GM12878 (cell line): Measurements from ENCODE around the gene CCNY. TPM values are rescaled to one million over a fixed set of nuclear protein-coding genes. Genes with fewer than 3 reads are reported as not detected.

Experiments
- ATAC-seq: fragments of 200-7000 bp; cut with Tn5 transposase; 3 replicates; pipeline ENCODE4 v1.9.1; 2020; ENCODE audit warnings: mild to moderate bottlenecking, moderate library complexity
- BruUV-seq: library from RNA; stranded (reverse); fragments of 400-500 nt; replicated peaks from 2 replicates; lab custom pipeline; 2021; lab: Mats Ljungman, UMichigan
- CTCF ChIA-PET: fragments of 300-600 bp; sonication (Branson Sonifier 250); formaldehyde crosslinking; extraction: SDS; loops from one replicate; lab custom pipeline; 2021; ENCODE audit warnings: inconsistent platforms; lab: Yijun Ruan, JAX
- POLR2A ChIA-PET: fragments of 350-600 bp; formaldehyde crosslinking; extraction: SDS; loops from one replicate; lab custom pipeline; 2021; ENCODE audit warnings: inconsistent platforms; lab: Charles Lee
- RAD21 ChIA-PET: fragments of 300-600 bp; sonication (Branson Sonifier 250); formaldehyde crosslinking; loops from one replicate; lab custom pipeline; 2023; ENCODE audit warnings: antibody characterized with exemption; ENCODE audit not compliant: unreplicated experiment; lab: Charles Lee
- SMC1A ChIA-PET: fragments of 300-600 bp; sonication (Branson Sonifier 250); formaldehyde crosslinking; loops from one replicate; lab custom pipeline; 2023; ENCODE audit not compliant: unreplicated experiment, uncharacterized antibody; lab: Charles Lee
- DNase-seq: peaks from one replicate; pipeline ENCODE4 v3.0.0-alpha.2; 2011; ENCODE audit warnings: low read depth, low spot score
- FAIRE-seq: peaks from 3 replicates; lab custom pipeline; 2011; peaks lifted over from hg19 to GRCh38; lab: Jason Lieb, UNC
- H2AFZ ChIP-seq: 2 replicates; pipeline ENCODE4 v1.6.0; 2011; ENCODE audit warnings: low read depth, low read length, control low read depth; ENCODE audit not compliant: control insufficient read depth
- H3K27ac ChIP-seq: 2 replicates; pipeline ENCODE4 v1.5.1; 2011; ENCODE audit warnings: control low read depth; ENCODE audit not compliant: control insufficient read depth, insufficient read depth
- H3K27me3 ChIP-seq, 2 experiments: replicated peaks in 1 of 2; 2 replicates each; pipeline versions ENCODE4 v1.6.0 to v1.6.1; 2011; ENCODE audit warnings: low read length in 1 of 2; ENCODE audit not compliant: control insufficient read depth in 2 of 2, insufficient read depth in 2 of 2
- H3K36me3 ChIP-seq, 2 experiments: 2 replicates each; pipeline ENCODE4 v1.5.1; 2011; ENCODE audit warnings: low read length in 1 of 2; ENCODE audit not compliant: control insufficient read depth in 2 of 2, insufficient read depth in 2 of 2
- H3K4me1 ChIP-seq: 2 replicates; pipeline ENCODE4 v1.6.1; 2011; ENCODE audit warnings: mild to moderate bottlenecking, low read length, moderate library complexity, mixed read lengths; ENCODE audit not compliant: control insufficient read depth, insufficient read depth
- H3K4me2 ChIP-seq: 2 replicates; pipeline ENCODE4 v1.6.0; 2011; ENCODE audit warnings: control low read depth; ENCODE audit not compliant: control insufficient read depth, insufficient read depth
- H3K4me3 ChIP-seq: fragments of 200-600 bp; sonication (generic); 2 replicates; pipeline ENCODE4 v1.5.1; 2016
- H3K79me2 ChIP-seq: 2 replicates; pipeline ENCODE4 v1.6.0; 2011; ENCODE audit warnings: low read length; ENCODE audit not compliant: control insufficient read depth, insufficient read depth
- H3K9ac ChIP-seq: 2 replicates; pipeline ENCODE4 v1.8.0; 2011; ENCODE audit warnings: low read length, control low read depth, mixed read lengths; ENCODE audit not compliant: control insufficient read depth, insufficient read depth
- H3K9me3 ChIP-seq: replicated peaks from 3 replicates; pipeline ENCODE4 v1.5.1; 2011; ENCODE audit warnings: mild to moderate bottlenecking, low read length; ENCODE audit not compliant: control insufficient read depth, insufficient read depth
- H4K20me1 ChIP-seq: 2 replicates; pipeline ENCODE4 v1.6.0; 2011; ENCODE audit not compliant: control insufficient read depth, insufficient read depth
- E4F1 ChIP-seq: fragments of 450-650 bp; IDR thresholded peaks from 2 replicates; pipeline ENCODE4 v1.6.1; 2018; ENCODE audit warnings: borderline replicate concordance, mild to moderate bottlenecking; ENCODE audit not compliant: partially characterized antibody
- FOXM1 ChIP-seq: IDR thresholded peaks from 2 replicates; pipeline ENCODE4 v1.6.1; 2012; ENCODE audit warnings: low read depth, mild to moderate bottlenecking, inconsistent platforms, low read length, moderate library complexity
- HDAC2 ChIP-seq: fragments of 200-600 bp; sonication (generic); IDR thresholded peaks from 2 replicates; pipeline ENCODE4 v1.6.1; 2017
- LARP7 ChIP-seq: fragments of 450-650 bp; IDR thresholded peaks from 2 replicates; pipeline ENCODE4 v1.6.1; 2017; ENCODE audit warnings: mild to moderate bottlenecking
- MLLT1 ChIP-seq: fragments of 450-650 bp; IDR thresholded peaks from 2 replicates; pipeline ENCODE4 v1.6.1; 2016; ENCODE audit warnings: mild to moderate bottlenecking
- NFYA ChIP-seq: IDR thresholded peaks from 2 replicates; pipeline ENCODE4 v1.6.1; 2011; ENCODE audit warnings: low read depth, mild to moderate bottlenecking, low read length, improper control_type of control experiment, borderline replicate concordance
- RELA ChIP-seq: fragments of 450-650 bp; IDR thresholded peaks from 2 replicates; pipeline ENCODE4 v1.8.0; 2014; ENCODE audit warnings: borderline replicate concordance; ENCODE audit not compliant: partially characterized antibody
- TAF1 ChIP-seq: IDR thresholded peaks from 2 replicates; pipeline ENCODE4 v1.6.1; 2011; ENCODE audit warnings: mild to moderate bottlenecking, low read depth, low read length, borderline replicate concordance
- ZBTB11 ChIP-seq: fragments of 450-650 bp; formaldehyde crosslinking; IDR thresholded peaks from 2 replicates; pipeline ENCODE4 v1.5.0; 2022; ENCODE audit warnings: mild to moderate bottlenecking, missing genetic modification characterization
- ZNF622 ChIP-seq: fragments of 450-650 bp; IDR thresholded peaks from 2 replicates; pipeline ENCODE4 v1.6.1; 2017; ENCODE audit warnings: mild to moderate bottlenecking, inconsistent platforms
- WGBS: methylation state at CpG from one replicate; pipeline ENCODE4 v1.1.6; 2016; ENCODE audit warnings: low lambda C conversion rate; ENCODE audit not compliant: insufficient replicate concordance, insufficient coverage; ENCODE audit errors: missing lambda C conversion rate; 5-methylcytosine and 5-hydroxymethylcytosine counted together
- in situ Hi-C: fragments of 300-500 bp; cut with MboI; formaldehyde crosslinking; loops from 9 replicates; pipeline ENCODE4 v1.14.3; 2018; ENCODE audit warnings: mixed read lengths
- intact Hi-C: fragments of 100-400 bp; cut with micrococcal nuclease; formaldehyde crosslinking; loops from one replicate; pipeline ENCODE4 v1.14.2; 2022; ENCODE audit not compliant: unreplicated experiment
- polyA plus RNA-seq, 11 experiments: library from polyadenylated mRNA; depleted of rRNA in 4 of 11; unstranded in 6 of 11; stranded (reverse) in 5 of 11; fragments of >200 nt; fragmentation: Nextera tagmentation in 4 of 11; fragmentation: Illumina TruSeq in 1 of 11; extraction: Ambion mirVana in 4 of 11; extraction: Trizol in 1 of 11; gene quantifications; 1 replicate in 1 of 11; 2 replicates in 10 of 11; pipeline versions ENCODE4 v1.2.1 to v1.2.3, GENCODE V29; 2011 to 2016; ENCODE audit warnings: inconsistent platforms in 2 of 11, missing spikeins in 2 of 11, low read depth in 1 of 11
- total RNA-seq, 4 experiments: library from RNA; depleted of rRNA in 3 of 4; stranded (reverse); fragments of >200 nt in 3 of 4; fragmentation: Illumina TruSeq in 1 of 4; extraction: Trizol in 1 of 4; gene quantifications; 2 replicates each; pipeline versions ENCODE4 v1.2.1 to v1.2.3, GENCODE V29; 2013 to 2021

The CCNY gene
- total and polyA plus RNA-seq, 10 of the 15 experiments (the other 5 are each of a cell fraction or from before 2014, with no cell fraction given), result 3.6 to 50.0 (median 26.1) TPM

GRCh38 chr10:35412900-35413491, 76.7 kb downstream of the CCNY start (continued):
- TF ChIP-seq MLLT1, result no peak

- H3K36me3 ChIP-seq, result no peaks in the 10 kb centered on the region
- H3K79me2 ChIP-seq, result no peaks in the 10 kb centered on the region; the same call in 1 of the 2 replicates
- WGBS, result 86% methylated on average over 12 of the region's 12 CpGs
- POLR2A ChIA-PET, result interaction anchor here (0.6 kb wide), 1 partner anchor 80 kb away, joined by 4 read pairs; no protein-coding TSS in a partner anchor
- no peaks in the 10 kb centered on the region for H4K20me1 ChIP-seq
- no peaks in the 10 kb centered on the region for H3K9me3 ChIP-seq
- ATAC-seq (no peak), FAIRE-seq (no peak), DNase-seq (no peak)
- no peak overlapping the region for H3K9ac ChIP-seq
- H3K27me3 ChIP-seq, result no peaks in the 10 kb centered on the region
- H3K4me2 ChIP-seq, result no peak overlapping the region
- no peak overlapping the region for H3K27ac ChIP-seq
- in situ Hi-C loops (no loop called here), intact Hi-C loops (no loop called here)
- H3K4me3 ChIP-seq, result no peak overlapping the region
- H3K4me1 ChIP-seq, result no peaks in the 10 kb centered on the region
- RAD21 ChIA-PET, result no interaction called here
- no peak overlapping the region for H2AFZ ChIP-seq
- SMC1A ChIA-PET, result interaction anchor here (0.6 kb wide), 1 partner anchor 63 kb away, joined by 3 read pairs; no protein-coding TSS in a partner anchor
- CTCF ChIA-PET, result no interaction called here
- BruUV-seq, result no TSS peak
- no peak for TF ChIP-seq LARP7
- no peak for TF ChIP-seq MLLT1
- no peak for TF ChIP-seq ZNF622
- TF ChIP-seq NFYA, result no peak
- TF ChIP-seq E4F1, result no peak
- no peak for TF ChIP-seq FOXM1
- TF ChIP-seq ZBTB11, result no peak
- no peak for TF ChIP-seq RELA
- TF ChIP-seq HDAC2, result no peak
- TF ChIP-seq TAF1, result no peak
Measured at GRCh38 chr10:35413985-35414861, 77.9 kb downstream of the CCNY start.
